Vagina (tissue), 2 donors: Measurements from ENCODE around the gene PDE4D. TPM values are rescaled to one million over a fixed set of nuclear protein-coding genes. Genes with fewer than 3 reads are reported as not detected.

Experiments used
- DNase-seq, 2 donors: peaks; one replicate each; pipeline ENCODE4 v3.0.0-alpha.2; 2017; ENCODE audit errors: extremely low spot score in 2 of 2
- H3K27ac ChIP-seq: fragments of 200-600 bp; sonication (generic); one replicate; pipeline ENCODE4 v1.5.1; 2019
- H3K27me3 ChIP-seq: fragments of 200-600 bp; sonication (generic); one replicate; pipeline ENCODE4 v1.5.1; 2019
- H3K36me3 ChIP-seq, 2 donors: fragments of 200-600 bp; sonication (generic); one replicate each; pipeline ENCODE4 v1.5.1; 2017 to 2019
- H3K4me1 ChIP-seq: fragments of 200-600 bp; sonication (generic); one replicate; pipeline ENCODE4 v1.5.1; 2019
- H3K4me3 ChIP-seq, 2 donors: fragments of 200-600 bp; sonication (generic); 1 replicate in 1 of 2; 2 replicates in 1 of 2; pipeline ENCODE4 v1.5.1; 2016 to 2019
- H3K9me3 ChIP-seq: fragments of 200-600 bp; sonication (generic); one replicate; pipeline ENCODE4 v1.5.1; 2019
- POLR2A ChIP-seq, 2 donors: fragments of 450-650 bp; IDR thresholded peaks; one replicate each; pipeline ENCODE4 v1.6.1; 2017; ENCODE audit warnings: antibody characterized with exemption in 2 of 2, mild to moderate bottlenecking in 2 of 2, moderate library complexity in 2 of 2
- POLR2AphosphoS5 ChIP-seq, 2 donors: sonication (generic); formaldehyde crosslinking; IDR thresholded peaks; one replicate each; pipeline ENCODE4 v1.9.0; 2017; ENCODE audit warnings: antibody characterized with exemption in 2 of 2, mild to moderate bottlenecking in 2 of 2, low read depth in 1 of 2; ENCODE audit not compliant: insufficient read depth in 1 of 2
- intact Hi-C: fragments of 100-400 bp; cut with DNase I; formaldehyde crosslinking; loops from one replicate; pipeline ENCODE4 v1.15.1; 2023
- total RNA-seq: library from RNA; depleted of rRNA; stranded (reverse); fragments of >200 nt; gene quantifications from one replicate; pipeline ENCODE4 v1.2.3, GENCODE V29; 2016
- TF ChIP-seq, protein P1 (sequence below), 3 experiments: fragments of 450-650 bp in 2 of 3; fragments of 200-600 bp in 1 of 3; sonication (generic) in 1 of 3; IDR thresholded peaks; one replicate each; pipeline ENCODE4 v1.5.1; 2017 to 2019; ENCODE audit warnings: antibody characterized with exemption in 3 of 3, mild to moderate bottlenecking in 2 of 3, moderate library complexity in 2 of 3

Gene PDE4D
- total RNA-seq, 1 donor from 2014 or later = 86.9 TPM

- Histone ChIP-seq H3K4me3 (no peak overlapping the region), H3K36me3 (no peaks in the 10 kb centered on the region), H3K9me3 (no peaks in the 10 kb centered on the region), H3K27me3 (no peaks in the 10 kb centered on the region), H3K4me1 (no peaks in the 10 kb centered on the region), H3K27ac (no peak overlapping the region)
- TF ChIP-seq POLR2AphosphoS5 (IDR thresholded peaks at IDR 0.05; ENCODE audit: insufficient read depth in 1 of 2, low read depth in 1 of 2) (no peak), POLR2A (IDR thresholded peaks at IDR 0.05) (no peak)
- TF ChIP-seq, protein P1, sequence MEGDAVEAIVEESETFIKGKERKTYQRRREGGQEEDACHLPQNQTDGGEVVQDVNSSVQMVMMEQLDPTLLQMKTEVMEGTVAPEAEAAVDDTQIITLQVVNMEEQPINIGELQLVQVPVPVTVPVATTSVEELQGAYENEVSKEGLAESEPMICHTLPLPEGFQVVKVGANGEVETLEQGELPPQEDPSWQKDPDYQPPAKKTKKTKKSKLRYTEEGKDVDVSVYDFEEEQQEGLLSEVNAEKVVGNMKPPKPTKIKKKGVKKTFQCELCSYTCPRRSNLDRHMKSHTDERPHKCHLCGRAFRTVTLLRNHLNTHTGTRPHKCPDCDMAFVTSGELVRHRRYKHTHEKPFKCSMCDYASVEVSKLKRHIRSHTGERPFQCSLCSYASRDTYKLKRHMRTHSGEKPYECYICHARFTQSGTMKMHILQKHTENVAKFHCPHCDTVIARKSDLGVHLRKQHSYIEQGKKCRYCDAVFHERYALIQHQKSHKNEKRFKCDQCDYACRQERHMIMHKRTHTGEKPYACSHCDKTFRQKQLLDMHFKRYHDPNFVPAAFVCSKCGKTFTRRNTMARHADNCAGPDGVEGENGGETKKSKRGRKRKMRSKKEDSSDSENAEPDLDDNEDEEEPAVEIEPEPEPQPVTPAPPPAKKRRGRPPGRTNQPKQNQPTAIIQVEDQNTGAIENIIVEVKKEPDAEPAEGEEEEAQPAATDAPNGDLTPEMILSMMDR (IDR thresholded peaks at IDR 0.05) = no peak
- no peak for DNase-seq
- intact Hi-C loops = no loop called here
Measured at GRCh38 chr5:59779453-59779852, 114.1 kb downstream of the PDE4D start.

DNA sequence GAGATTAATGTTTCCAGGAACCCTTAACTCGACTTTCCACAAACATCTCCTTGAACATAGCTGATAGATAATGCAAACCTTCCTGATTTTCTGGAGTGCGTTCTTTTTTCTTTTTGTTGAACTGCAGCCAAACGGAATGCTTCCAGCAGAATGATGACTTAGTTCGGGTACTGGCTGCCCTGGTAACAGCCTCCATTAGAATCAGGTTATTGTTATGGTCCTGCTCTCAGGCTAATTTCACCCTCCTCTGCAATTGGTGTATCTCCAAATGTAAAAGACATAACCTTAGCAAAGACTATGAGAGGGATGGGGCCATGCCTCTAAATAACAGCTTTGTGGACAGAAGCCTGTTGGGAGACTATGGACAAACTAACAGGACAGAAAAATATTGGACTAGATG is 116.5 kb downstream of the PDE4D start:
- TF ChIP-seq POLR2A (IDR thresholded peaks at IDR 0.05) = no peak
- TF ChIP-seq POLR2AphosphoS5 (IDR thresholded peaks at IDR 0.05; ENCODE audit: insufficient read depth in 1 of 2, low read depth in 1 of 2) = no peak
- TF ChIP-seq, protein P1 (IDR thresholded peaks at IDR 0.05) = no peak
- no peaks in the 10 kb centered on the region for H3K36me3 ChIP-seq
- H3K4me1 ChIP-seq = no peaks in the 10 kb centered on the region
- DNase-seq = no peak
- H3K4me3 ChIP-seq = no peak overlapping the region
- intact Hi-C loops = no loop called here
- no peaks in the 10 kb centered on the region for H3K27me3 ChIP-seq
- no peak overlapping the region for H3K27ac ChIP-seq
- H3K9me3 ChIP-seq = no peaks in the 10 kb centered on the region

DNA sequence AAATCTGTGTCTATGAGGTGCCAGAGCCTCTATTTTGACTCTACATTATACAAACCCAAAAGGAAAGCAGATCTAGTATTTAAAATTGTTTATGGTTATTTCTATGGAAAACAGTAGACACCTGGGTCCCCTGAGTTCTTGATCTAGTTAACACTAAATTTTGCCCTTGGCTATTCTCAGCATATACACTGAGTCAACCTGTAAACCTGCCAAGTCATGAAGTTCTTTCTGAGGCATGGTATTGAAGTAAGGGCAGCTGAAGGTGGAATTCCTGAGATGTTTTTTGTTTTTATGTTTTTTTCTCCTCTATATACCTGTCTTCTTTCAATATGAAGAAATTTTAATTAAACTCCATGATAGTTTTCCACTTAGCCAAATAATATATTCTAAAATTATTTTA is 120.2 kb downstream of the PDE4D start:
- H3K27me3 ChIP-seq = no peaks in the 10 kb centered on the region
- H3K27ac ChIP-seq = no peak overlapping the region
- DNase-seq = no peak
- no peaks in the 10 kb centered on the region for H3K9me3 ChIP-seq
- H3K4me3 ChIP-seq = no peak overlapping the region
- H3K36me3 ChIP-seq = no peaks in the 10 kb centered on the region
- no peak for TF ChIP-seq POLR2A (IDR thresholded peaks at IDR 0.05)
- TF ChIP-seq, protein P1 (IDR thresholded peaks at IDR 0.05) = no peak
- no peak for TF ChIP-seq POLR2AphosphoS5 (IDR thresholded peaks at IDR 0.05; ENCODE audit: insufficient read depth in 1 of 2, low read depth in 1 of 2)
- H3K4me1 ChIP-seq = peaks cover 7% of the 10 kb centered on the region
- intact Hi-C loops = no loop called here

DNA sequence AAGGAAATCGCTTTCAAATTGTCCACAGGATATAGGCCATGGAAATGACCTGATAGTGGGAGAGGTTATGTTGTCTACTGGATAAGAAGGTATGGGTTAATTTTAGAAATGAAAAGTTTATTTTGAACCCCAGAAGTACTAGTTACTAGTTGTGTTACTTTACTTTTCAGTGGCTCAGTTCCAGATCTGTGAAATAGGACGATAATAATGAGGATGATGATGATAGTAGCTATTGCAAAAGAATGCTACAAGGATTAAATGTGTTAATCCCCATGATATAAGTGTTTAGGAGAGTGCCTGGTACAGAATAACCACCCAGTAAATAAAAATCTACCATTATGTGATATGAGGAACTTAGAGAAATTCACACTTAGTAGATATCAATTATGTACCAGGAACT is 120.8 kb downstream of the PDE4D start:
- peaks cover 7% of the 10 kb centered on the region for H3K4me1 ChIP-seq
- no peak overlapping the region for H3K27ac ChIP-seq
- DNase-seq = no peak
- H3K36me3 ChIP-seq = no peaks in the 10 kb centered on the region
- H3K4me3 ChIP-seq = no peak overlapping the region
- H3K27me3 ChIP-seq = no peaks in the 10 kb centered on the region
- intact Hi-C loops = no loop called here
- no peaks in the 10 kb centered on the region for H3K9me3 ChIP-seq
- TF ChIP-seq, protein P1 (IDR thresholded peaks at IDR 0.05) = no peak
- TF ChIP-seq POLR2AphosphoS5 (IDR thresholded peaks at IDR 0.05; ENCODE audit: insufficient read depth in 1 of 2, low read depth in 1 of 2) (no peak), POLR2A (IDR thresholded peaks at IDR 0.05) (no peak)

DNA sequence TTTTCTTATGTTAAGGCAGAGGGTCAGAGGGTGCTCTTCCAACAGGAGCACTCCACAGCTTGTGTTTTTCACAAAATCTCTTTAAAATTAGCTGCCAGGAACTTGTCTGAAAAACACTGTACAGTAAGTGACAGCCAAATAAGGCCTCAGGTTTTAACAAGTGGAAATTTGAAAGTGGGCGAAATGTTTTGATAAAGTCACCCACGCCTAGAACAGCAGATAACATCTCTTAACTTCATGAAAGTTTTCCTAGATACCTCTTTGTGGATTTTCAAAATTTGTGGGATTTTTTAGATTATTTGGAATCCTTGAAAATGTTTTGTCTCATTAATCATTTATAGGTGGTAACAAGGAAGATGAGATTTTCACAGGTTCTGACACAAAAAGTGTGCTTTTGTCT is 121.3 kb downstream of the PDE4D start:
- no peak overlapping the region for H3K27ac ChIP-seq
- no peak for TF ChIP-seq POLR2A (IDR thresholded peaks at IDR 0.05)
- TF ChIP-seq, protein P1 (IDR thresholded peaks at IDR 0.05) = no peak
- TF ChIP-seq POLR2AphosphoS5 (IDR thresholded peaks at IDR 0.05; ENCODE audit: insufficient read depth in 1 of 2, low read depth in 1 of 2) = no peak
- intact Hi-C loops = no loop called here
- peaks cover 8% of the 10 kb centered on the region for H3K4me1 ChIP-seq
- no peak for DNase-seq
- H3K9me3 ChIP-seq = no peaks in the 10 kb centered on the region
- no peaks in the 10 kb centered on the region for H3K36me3 ChIP-seq
- H3K4me3 ChIP-seq = no peak overlapping the region
- H3K27me3 ChIP-seq = no peaks in the 10 kb centered on the region
